Lower leg skin (tissue), 3 donors: ENCODE results near the gene CR1L.

ENCODE experiments used
- CTCF ChIP-seq, 3 donors: fragments of 450-650 bp; IDR thresholded peaks; one replicate each; pipeline ENCODE4 v1.5.1; 2016; ENCODE audit warnings: antibody characterized with exemption in 3 of 3, mild to moderate bottlenecking in 3 of 3, moderate library complexity in 2 of 3
- POLR2A ChIP-seq, 2 donors: fragments of 450-650 bp; IDR thresholded peaks; one replicate each; pipeline ENCODE4 v1.6.1; 2016 to 2017; ENCODE audit warnings: antibody characterized with exemption in 2 of 2, mild to moderate bottlenecking in 1 of 2, moderate library complexity in 1 of 2

- TF ChIP-seq CTCF (IDR thresholded peaks at IDR 0.05) (no peak), POLR2A (IDR thresholded peaks at IDR 0.05) (no peak)
These were observed 102.9 kb downstream of the CR1L start for GRCh38 chr1:207747627-207748492.
